Neural cell (in vitro differentiated cells): ENCODE data around the gene RAI1. TPM values are rescaled to one million over a fixed set of nuclear protein-coding genes. Genes with fewer than 3 reads are reported as not detected.

Source experiments
- H2AFZ ChIP-seq: fragments of 200-600, 300-800 bp; sonication (generic), shearing (Covaris generic); 2 replicates; pipeline ENCODE4 v1.6.0; 2014; ENCODE audit warnings: low read depth, mild to moderate bottlenecking, antibody characterized with exemption, low read length, moderate library complexity
- H3F3A ChIP-seq: fragments of 200-600 bp; shearing (Covaris generic); 2 replicates; pipeline ENCODE4 v1.6.1; 2016; ENCODE audit warnings: mild to moderate bottlenecking, moderate library complexity, mixed read lengths, antibody characterized with exemption, low read length; ENCODE audit not compliant: insufficient read depth, poor library complexity, severe bottlenecking
- H3K27ac ChIP-seq: fragments of 200-600, 300-800 bp; sonication (generic), shearing (Covaris generic); 2 replicates; pipeline ENCODE4 v1.5.1; 2014; ENCODE audit warnings: mild to moderate bottlenecking, low read length, moderate library complexity
- H3K27me3 ChIP-seq: fragments of 300-800, 200-600 bp; sonication (generic), shearing (Covaris generic); 2 replicates; pipeline ENCODE4 v1.6.0; 2014; ENCODE audit warnings: mild to moderate bottlenecking, low read depth, low read length, moderate library complexity; ENCODE audit not compliant: insufficient read depth
- H3K36me3 ChIP-seq: fragments of 300-800, 200-600 bp; sonication (generic), shearing (Covaris generic); 2 replicates; pipeline ENCODE4 v1.5.1; 2014; ENCODE audit warnings: mild to moderate bottlenecking, antibody characterized with exemption, low read length, moderate library complexity; ENCODE audit not compliant: insufficient read depth
- H3K4me2 ChIP-seq: fragments of 300-800, 200-600 bp; sonication (generic), shearing (Covaris generic); 2 replicates; pipeline ENCODE4 v1.6.0; 2014; ENCODE audit warnings: mild to moderate bottlenecking, low read length
- H3K4me3 ChIP-seq: fragments of 300-800, 200-600 bp; sonication (generic), shearing (Covaris generic); 2 replicates; pipeline ENCODE4 v1.5.1; 2014; ENCODE audit warnings: mild to moderate bottlenecking, low read length, moderate library complexity
- H3K79me2 ChIP-seq: fragments of 200-600 bp; shearing (Covaris generic); replicated peaks from 2 replicates; pipeline ENCODE4 v1.6.0; 2014; ENCODE audit warnings: mild to moderate bottlenecking, low read length, moderate library complexity; ENCODE audit not compliant: insufficient read depth
- H3K9ac ChIP-seq: fragments of 300-800, 200-600 bp; sonication (generic), shearing (Covaris generic); 2 replicates; pipeline ENCODE4 v1.6.1; 2016; ENCODE audit warnings: mild to moderate bottlenecking, low read length, mixed read lengths
- H3K9me2 ChIP-seq: fragments of 200-600 bp; shearing (Covaris generic); 2 replicates; pipeline ENCODE4 v1.6.1; 2016; ENCODE audit warnings: mild to moderate bottlenecking, low read length, mixed read lengths; ENCODE audit not compliant: insufficient read depth
- H3K9me3 ChIP-seq: fragments of 200-600, 300-800 bp; sonication (generic), shearing (Covaris generic); 2 replicates; pipeline ENCODE4 v1.6.1; 2016; ENCODE audit warnings: mild to moderate bottlenecking, mixed run types, low read length, moderate library complexity, mixed read lengths
- H4K20me1 ChIP-seq: fragments of 200-600 bp; shearing (Covaris generic); 2 replicates; pipeline ENCODE4 v1.6.1; 2016; ENCODE audit warnings: mild to moderate bottlenecking, mixed run types; ENCODE audit not compliant: insufficient read depth
- EP300 ChIP-seq: fragments of 450-650 bp; conservative IDR thresholded peaks from 2 replicates; pipeline ENCODE4 v1.6.1; 2014; ENCODE audit warnings: antibody characterized with exemption, mild to moderate bottlenecking, moderate library complexity; ENCODE audit not compliant: poor library complexity, severe bottlenecking
- EZH2 ChIP-seq: fragments of 200-600, 300-800 bp; shearing (Covaris generic), sonication (generic); IDR thresholded peaks from 2 replicates; pipeline ENCODE4 v1.6.1; 2014; ENCODE audit warnings: antibody characterized with exemption, low read length, borderline replicate concordance, mild to moderate bottlenecking; ENCODE audit not compliant: insufficient read depth, poor library complexity, severe bottlenecking
- MXI1 ChIP-seq: fragments of 450-650 bp; conservative IDR thresholded peaks from 2 replicates; pipeline ENCODE4 v1.6.1; 2014; ENCODE audit warnings: antibody characterized with exemption, mild to moderate bottlenecking; ENCODE audit not compliant: poor library complexity, severe bottlenecking
- POLR2AphosphoS5 ChIP-seq: IDR thresholded peaks from 2 replicates; pipeline ENCODE4 v1.6.1; 2012
- RAD21 ChIP-seq: fragments of 450-650 bp; conservative IDR thresholded peaks from 2 replicates; pipeline ENCODE4 v1.6.1; 2014; ENCODE audit warnings: antibody characterized with exemption, mild to moderate bottlenecking, moderate library complexity
- SMC3 ChIP-seq: fragments of 450-650 bp; conservative IDR thresholded peaks from 2 replicates; pipeline ENCODE4 v1.6.1; 2014; ENCODE audit warnings: antibody characterized with exemption, mild to moderate bottlenecking, moderate library complexity; ENCODE audit not compliant: poor library complexity
- TAF1 ChIP-seq: IDR thresholded peaks from 2 replicates; pipeline ENCODE4 v1.6.1; 2012; ENCODE audit warnings: low read depth
- polyA plus RNA-seq: library from polyadenylated mRNA; depleted of rRNA; stranded (reverse); fragments of >200 nt; gene quantifications from 2 replicates; pipeline ENCODE4 v1.2.3, GENCODE V29; 2014
- TF ChIP-seq, protein P1 (sequence below): fragments of 450-650 bp; IDR thresholded peaks from 2 replicates; pipeline ENCODE4 v1.5.1; 2014; ENCODE audit warnings: antibody characterized with exemption, mild to moderate bottlenecking, moderate library complexity; ENCODE audit not compliant: poor library complexity, severe bottlenecking
- TF ChIP-seq, protein P2 (sequence below): IDR thresholded peaks from 2 replicates; pipeline ENCODE4 v1.6.1; 2012; ENCODE audit warnings: borderline replicate concordance

The RAI1 gene
- polyA plus RNA-seq, 1 donor from 2014 or later = 16.9 TPM

DNA sequence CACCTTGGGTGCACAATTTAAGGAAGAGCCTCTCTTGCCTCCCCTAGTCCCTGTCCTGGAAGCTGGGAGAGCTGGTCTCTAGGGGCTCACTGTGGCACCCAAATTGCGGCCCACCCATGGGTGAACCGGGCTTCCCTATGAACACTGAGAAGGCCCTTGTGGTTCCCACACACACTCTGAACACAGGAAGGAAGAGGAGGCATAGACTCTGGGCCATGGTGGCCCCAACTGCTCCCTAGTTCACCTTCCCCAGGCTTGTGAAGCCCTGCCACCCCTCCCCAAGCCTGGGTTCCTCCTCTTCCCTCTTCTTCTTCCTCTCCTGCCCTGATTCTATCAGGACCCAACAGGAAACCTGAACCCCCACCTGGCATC is 145.1 kb downstream of the RAI1 start:
- Histone ChIP-seq H4K20me1 (no peaks in the 10 kb centered on the region), H3K79me2 (peaks cover 15% of the 10 kb centered on the region), H3K27ac (no peak overlapping the region)

DNA sequence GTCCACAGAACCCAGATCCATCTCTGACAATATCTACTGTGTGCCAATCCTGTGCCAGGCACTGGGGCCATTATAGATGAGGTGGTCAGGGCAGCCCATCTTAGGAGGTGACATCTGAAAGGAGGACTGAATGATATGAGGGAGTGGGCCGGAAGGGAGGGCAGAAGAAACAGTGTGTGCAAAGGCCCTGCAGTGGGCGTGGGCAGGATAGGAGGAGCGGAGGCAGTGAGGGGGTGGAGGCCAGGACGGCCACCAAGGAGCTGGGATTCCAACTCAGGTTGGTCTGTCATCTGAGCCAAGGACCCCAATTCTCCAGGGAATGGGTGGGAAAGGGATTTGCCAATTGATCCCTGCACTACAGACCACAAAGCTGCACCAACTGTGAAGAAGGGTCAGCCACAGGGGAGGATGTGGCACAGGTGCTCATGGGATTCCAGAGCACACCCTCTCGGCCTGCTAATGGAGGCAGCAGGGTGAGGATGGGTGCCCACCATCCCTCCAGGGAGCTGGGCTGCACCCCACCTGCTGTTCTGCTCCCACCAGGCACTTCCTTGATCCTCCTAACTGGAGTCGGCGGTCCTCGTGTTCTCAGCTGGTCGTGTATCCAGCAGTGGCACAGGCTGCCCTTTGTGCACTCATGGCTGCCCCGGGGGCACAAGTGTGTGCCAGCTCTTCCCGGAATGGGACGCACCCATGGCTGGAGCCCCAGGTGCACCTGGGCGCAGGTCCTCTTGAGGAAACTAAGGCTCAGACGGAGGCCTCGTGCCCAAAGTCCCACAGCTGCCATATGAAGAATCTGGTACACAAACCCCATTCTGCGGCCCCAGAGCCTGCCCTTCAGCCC is 145.9 kb downstream of the RAI1 start:
- Histone ChIP-seq H3K36me3 (no peaks in the 10 kb centered on the region), H3K9me2 (no peaks in the 10 kb centered on the region), H3K79me2 (peaks cover 15% of the 10 kb centered on the region), H3K9me3 (no peaks in the 10 kb centered on the region), H3K27ac (no peak overlapping the region), H3F3A (no peaks in the 10 kb centered on the region), H3K9ac (no peak overlapping the region), H2AFZ (no peak overlapping the region), H3K4me3 (no peak overlapping the region), H3K4me2 (no peak overlapping the region), H4K20me1 (no peaks in the 10 kb centered on the region), H3K27me3 (no peaks in the 10 kb centered on the region)
- TF ChIP-seq EP300 = no peak
- no peak for TF ChIP-seq EZH2
- no peak for TF ChIP-seq MXI1
- TF ChIP-seq, protein P1, sequence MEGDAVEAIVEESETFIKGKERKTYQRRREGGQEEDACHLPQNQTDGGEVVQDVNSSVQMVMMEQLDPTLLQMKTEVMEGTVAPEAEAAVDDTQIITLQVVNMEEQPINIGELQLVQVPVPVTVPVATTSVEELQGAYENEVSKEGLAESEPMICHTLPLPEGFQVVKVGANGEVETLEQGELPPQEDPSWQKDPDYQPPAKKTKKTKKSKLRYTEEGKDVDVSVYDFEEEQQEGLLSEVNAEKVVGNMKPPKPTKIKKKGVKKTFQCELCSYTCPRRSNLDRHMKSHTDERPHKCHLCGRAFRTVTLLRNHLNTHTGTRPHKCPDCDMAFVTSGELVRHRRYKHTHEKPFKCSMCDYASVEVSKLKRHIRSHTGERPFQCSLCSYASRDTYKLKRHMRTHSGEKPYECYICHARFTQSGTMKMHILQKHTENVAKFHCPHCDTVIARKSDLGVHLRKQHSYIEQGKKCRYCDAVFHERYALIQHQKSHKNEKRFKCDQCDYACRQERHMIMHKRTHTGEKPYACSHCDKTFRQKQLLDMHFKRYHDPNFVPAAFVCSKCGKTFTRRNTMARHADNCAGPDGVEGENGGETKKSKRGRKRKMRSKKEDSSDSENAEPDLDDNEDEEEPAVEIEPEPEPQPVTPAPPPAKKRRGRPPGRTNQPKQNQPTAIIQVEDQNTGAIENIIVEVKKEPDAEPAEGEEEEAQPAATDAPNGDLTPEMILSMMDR = no peak
- TF ChIP-seq POLR2AphosphoS5 = no peak
- no peak for TF ChIP-seq SMC3
- TF ChIP-seq RAD21 = no peak
- TF ChIP-seq, protein P2, sequence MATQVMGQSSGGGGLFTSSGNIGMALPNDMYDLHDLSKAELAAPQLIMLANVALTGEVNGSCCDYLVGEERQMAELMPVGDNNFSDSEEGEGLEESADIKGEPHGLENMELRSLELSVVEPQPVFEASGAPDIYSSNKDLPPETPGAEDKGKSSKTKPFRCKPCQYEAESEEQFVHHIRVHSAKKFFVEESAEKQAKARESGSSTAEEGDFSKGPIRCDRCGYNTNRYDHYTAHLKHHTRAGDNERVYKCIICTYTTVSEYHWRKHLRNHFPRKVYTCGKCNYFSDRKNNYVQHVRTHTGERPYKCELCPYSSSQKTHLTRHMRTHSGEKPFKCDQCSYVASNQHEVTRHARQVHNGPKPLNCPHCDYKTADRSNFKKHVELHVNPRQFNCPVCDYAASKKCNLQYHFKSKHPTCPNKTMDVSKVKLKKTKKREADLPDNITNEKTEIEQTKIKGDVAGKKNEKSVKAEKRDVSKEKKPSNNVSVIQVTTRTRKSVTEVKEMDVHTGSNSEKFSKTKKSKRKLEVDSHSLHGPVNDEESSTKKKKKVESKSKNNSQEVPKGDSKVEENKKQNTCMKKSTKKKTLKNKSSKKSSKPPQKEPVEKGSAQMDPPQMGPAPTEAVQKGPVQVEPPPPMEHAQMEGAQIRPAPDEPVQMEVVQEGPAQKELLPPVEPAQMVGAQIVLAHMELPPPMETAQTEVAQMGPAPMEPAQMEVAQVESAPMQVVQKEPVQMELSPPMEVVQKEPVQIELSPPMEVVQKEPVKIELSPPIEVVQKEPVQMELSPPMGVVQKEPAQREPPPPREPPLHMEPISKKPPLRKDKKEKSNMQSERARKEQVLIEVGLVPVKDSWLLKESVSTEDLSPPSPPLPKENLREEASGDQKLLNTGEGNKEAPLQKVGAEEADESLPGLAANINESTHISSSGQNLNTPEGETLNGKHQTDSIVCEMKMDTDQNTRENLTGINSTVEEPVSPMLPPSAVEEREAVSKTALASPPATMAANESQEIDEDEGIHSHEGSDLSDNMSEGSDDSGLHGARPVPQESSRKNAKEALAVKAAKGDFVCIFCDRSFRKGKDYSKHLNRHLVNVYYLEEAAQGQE = no peak
- no peak for TF ChIP-seq TAF1

More for the DNA sequence above, 145.1 kb downstream of the RAI1 start:
- Histone ChIP-seq H3K27me3 (no peaks in the 10 kb centered on the region), H2AFZ (no peak overlapping the region), H3K9me3 (no peaks in the 10 kb centered on the region), H3K4me2 (no peak overlapping the region), H3K4me3 (no peak overlapping the region), H3K36me3 (no peaks in the 10 kb centered on the region), H3K9ac (no peak overlapping the region), H3F3A (no peaks in the 10 kb centered on the region), H3K9me2 (no peaks in the 10 kb centered on the region)
- TF ChIP-seq, protein P2 = no peak
- TF ChIP-seq SMC3 = no peak
